ENCODE measurements around the gene HSD17B4.

HSD17B4 gene

DNA sequence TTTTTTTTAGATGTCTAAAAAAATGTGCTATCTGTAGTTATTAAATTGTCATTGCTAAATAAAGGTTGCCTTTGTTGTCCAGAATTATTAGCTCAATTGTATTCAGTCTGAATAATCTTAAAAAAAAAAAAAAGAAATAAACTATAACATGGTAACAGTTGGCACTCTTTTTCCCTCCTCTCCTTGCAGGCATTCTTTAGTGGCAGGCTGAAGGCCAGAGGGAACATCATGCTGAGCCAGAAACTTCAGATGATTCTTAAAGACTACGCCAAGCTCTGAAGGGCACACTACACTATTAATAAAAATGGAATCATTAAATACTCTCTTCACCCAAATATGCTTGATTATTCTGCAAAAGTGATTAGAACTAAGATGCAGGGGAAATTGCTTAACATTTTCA, 89.4 kb downstream of the HSD17B4 start:
- Histone ChIP-seq H3K4me3 (ENCODE audit: low read length) (no peak overlapping the region), H4K20me1 (ENCODE audit: insufficient read depth, low read length) (no peaks in the 10 kb centered on the region), H3K79me2 (ENCODE audit: low read length) (no peaks in the 10 kb centered on the region), H3K9me3 (ENCODE audit: insufficient read depth, low read length) (no peaks in the 10 kb centered on the region), H3K27me3 (ENCODE audit: low read depth, low read length) (no peaks in the 10 kb centered on the region), H3K4me1 (ENCODE audit: low read length) (peaks cover 20% of the 10 kb centered on the region), H2AFZ (ENCODE audit: low read depth, low read length) (no peak overlapping the region), H3K36me3 (replicated peaks; ENCODE audit: low read depth, low read length) (peaks cover 12% of the 10 kb centered on the region), H3K4me2 (ENCODE audit: low read length) (no peak overlapping the region), H3K9ac (ENCODE audit: low read length) (no peak overlapping the region), H3K27ac (ENCODE audit: low read length) (no peak overlapping the region)
- TF ChIP-seq, protein P1, sequence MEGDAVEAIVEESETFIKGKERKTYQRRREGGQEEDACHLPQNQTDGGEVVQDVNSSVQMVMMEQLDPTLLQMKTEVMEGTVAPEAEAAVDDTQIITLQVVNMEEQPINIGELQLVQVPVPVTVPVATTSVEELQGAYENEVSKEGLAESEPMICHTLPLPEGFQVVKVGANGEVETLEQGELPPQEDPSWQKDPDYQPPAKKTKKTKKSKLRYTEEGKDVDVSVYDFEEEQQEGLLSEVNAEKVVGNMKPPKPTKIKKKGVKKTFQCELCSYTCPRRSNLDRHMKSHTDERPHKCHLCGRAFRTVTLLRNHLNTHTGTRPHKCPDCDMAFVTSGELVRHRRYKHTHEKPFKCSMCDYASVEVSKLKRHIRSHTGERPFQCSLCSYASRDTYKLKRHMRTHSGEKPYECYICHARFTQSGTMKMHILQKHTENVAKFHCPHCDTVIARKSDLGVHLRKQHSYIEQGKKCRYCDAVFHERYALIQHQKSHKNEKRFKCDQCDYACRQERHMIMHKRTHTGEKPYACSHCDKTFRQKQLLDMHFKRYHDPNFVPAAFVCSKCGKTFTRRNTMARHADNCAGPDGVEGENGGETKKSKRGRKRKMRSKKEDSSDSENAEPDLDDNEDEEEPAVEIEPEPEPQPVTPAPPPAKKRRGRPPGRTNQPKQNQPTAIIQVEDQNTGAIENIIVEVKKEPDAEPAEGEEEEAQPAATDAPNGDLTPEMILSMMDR (IDR thresholded peaks at IDR 0.05; ENCODE audit: low read depth, low read length): no peak
- no peak for TF ChIP-seq EZH2phosphoT487 (IDR thresholded peaks at IDR 0.05; ENCODE audit: low read depth)

DNA sequence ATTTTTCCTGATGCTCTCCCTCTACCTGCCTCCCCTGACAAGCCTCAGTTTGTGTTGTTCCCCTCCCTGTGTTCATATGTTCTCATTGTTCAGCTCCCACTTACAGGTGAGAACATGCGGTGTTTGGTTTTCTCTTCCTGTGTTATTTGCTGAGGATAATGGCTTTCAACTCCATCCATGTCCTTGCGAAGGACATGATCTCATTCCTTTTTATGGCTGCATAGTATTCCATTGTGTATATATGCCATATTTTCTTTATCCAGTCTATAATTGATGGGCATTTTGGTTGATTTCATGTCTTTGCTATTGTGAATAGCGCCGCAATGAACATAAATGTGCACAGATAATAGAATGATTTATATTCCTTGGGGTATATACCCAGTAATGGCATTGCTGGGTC, 99.5 kb downstream of the HSD17B4 start:
- Histone ChIP-seq H3K36me3 (replicated peaks; ENCODE audit: low read depth, low read length) (no peaks in the 10 kb centered on the region), H4K20me1 (ENCODE audit: insufficient read depth, low read length) (no peaks in the 10 kb centered on the region)
- no peak for TF ChIP-seq EZH2phosphoT487 (IDR thresholded peaks at IDR 0.05; ENCODE audit: low read depth)
- TF ChIP-seq, protein P1 (IDR thresholded peaks at IDR 0.05; ENCODE audit: low read depth, low read length): no peak

DNA sequence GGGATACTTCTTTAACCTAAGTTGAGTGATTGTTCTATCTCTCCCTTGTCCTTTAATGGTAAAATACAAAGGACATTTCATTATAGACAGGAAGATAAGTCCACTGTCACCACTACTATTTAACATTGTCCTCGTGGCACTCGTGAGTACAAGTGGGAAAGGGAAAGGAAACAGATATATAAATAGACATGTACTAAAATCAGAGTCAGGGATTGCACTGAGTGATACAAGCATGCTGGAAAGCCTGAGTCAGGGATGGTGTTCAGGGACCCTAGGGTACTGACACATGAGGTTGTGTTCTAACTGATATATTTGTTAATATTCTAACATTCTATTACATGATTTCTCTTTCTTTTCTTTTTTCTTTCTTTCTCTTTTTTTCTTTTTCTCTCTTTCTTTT, 102.3 kb downstream of the HSD17B4 start:
- Histone ChIP-seq H3K4me3 (ENCODE audit: low read length) (no peak overlapping the region), H3K4me1 (ENCODE audit: low read length) (no peaks in the 10 kb centered on the region), H3K27me3 (ENCODE audit: low read depth, low read length) (no peaks in the 10 kb centered on the region), H3K27ac (ENCODE audit: low read length) (no peak overlapping the region), H3K9me3 (ENCODE audit: insufficient read depth, low read length) (no peaks in the 10 kb centered on the region), H2AFZ (ENCODE audit: low read depth, low read length) (no peak overlapping the region), H3K9ac (ENCODE audit: low read length) (no peak overlapping the region), H4K20me1 (ENCODE audit: insufficient read depth, low read length) (no peaks in the 10 kb centered on the region), H3K79me2 (ENCODE audit: low read length) (no peaks in the 10 kb centered on the region), H3K4me2 (ENCODE audit: low read length) (no peak overlapping the region), H3K36me3 (replicated peaks; ENCODE audit: low read depth, low read length) (no peaks in the 10 kb centered on the region)
- TF ChIP-seq, protein P1 (IDR thresholded peaks at IDR 0.05; ENCODE audit: low read depth, low read length): no peak
- no peak for TF ChIP-seq EZH2phosphoT487 (IDR thresholded peaks at IDR 0.05; ENCODE audit: low read depth)

More for the DNA sequence above, 99.5 kb downstream of the HSD17B4 start:
- Histone ChIP-seq H3K27ac (ENCODE audit: low read length) (no peak overlapping the region), H3K79me2 (ENCODE audit: low read length) (no peaks in the 10 kb centered on the region), H3K4me3 (ENCODE audit: low read length) (no peak overlapping the region), H3K9me3 (ENCODE audit: insufficient read depth, low read length) (no peaks in the 10 kb centered on the region), H2AFZ (ENCODE audit: low read depth, low read length) (no peak overlapping the region), H3K27me3 (ENCODE audit: low read depth, low read length) (no peaks in the 10 kb centered on the region), H3K4me2 (ENCODE audit: low read length) (no peak overlapping the region), H3K4me1 (ENCODE audit: low read length) (no peaks in the 10 kb centered on the region), H3K9ac (ENCODE audit: low read length) (no peak overlapping the region)

DNA sequence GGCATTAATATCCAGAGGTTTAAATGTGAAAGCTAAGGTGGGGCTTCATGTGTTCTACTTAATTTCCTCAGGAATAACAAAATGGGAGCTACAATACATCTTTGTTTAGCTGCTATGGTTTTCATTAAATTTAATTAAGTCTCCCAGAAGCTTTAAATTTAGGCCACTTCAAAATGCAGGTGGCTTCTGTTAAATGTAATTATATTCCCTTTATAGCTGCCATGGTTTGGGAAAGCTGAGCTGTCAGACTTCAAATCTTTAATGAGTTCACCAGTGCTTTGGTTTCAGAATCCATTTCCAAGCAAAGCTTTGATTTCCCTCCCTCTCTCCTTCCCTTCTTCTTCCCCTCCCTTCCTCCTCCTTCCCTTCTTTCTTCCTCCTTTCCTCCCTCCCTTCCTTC, 118.6 kb downstream of the HSD17B4 start:
- Histone ChIP-seq H3K9ac (ENCODE audit: low read length) (no peak overlapping the region), H3K4me3 (ENCODE audit: low read length) (no peak overlapping the region), H3K36me3 (replicated peaks; ENCODE audit: low read depth, low read length) (no peaks in the 10 kb centered on the region), H3K27me3 (ENCODE audit: low read depth, low read length) (no peaks in the 10 kb centered on the region), H3K4me1 (ENCODE audit: low read length) (no peaks in the 10 kb centered on the region), H3K9me3 (ENCODE audit: insufficient read depth, low read length) (no peaks in the 10 kb centered on the region), H3K79me2 (ENCODE audit: low read length) (no peaks in the 10 kb centered on the region), H3K27ac (ENCODE audit: low read length) (no peak overlapping the region), H3K4me2 (ENCODE audit: low read length) (no peak overlapping the region), H4K20me1 (ENCODE audit: insufficient read depth, low read length) (no peaks in the 10 kb centered on the region), H2AFZ (ENCODE audit: low read depth, low read length) (no peak overlapping the region)
- TF ChIP-seq, protein P1 (IDR thresholded peaks at IDR 0.05; ENCODE audit: low read depth, low read length): no peak
- no peak for TF ChIP-seq EZH2phosphoT487 (IDR thresholded peaks at IDR 0.05; ENCODE audit: low read depth)
